MM.1S (cell line): ENCODE data around the gene OSMR.

Source experiments
- EZH2phosphoT487 ChIP-seq: fragments of 300-600 bp; sonication (generic); IDR thresholded peaks from 2 replicates; pipeline ENCODE4 v1.6.1; 2018; ENCODE audit warnings: antibody characterized with exemption, low read length
- TF ChIP-seq, protein P1 (sequence below): fragments of 300-600 bp; sonication (generic); IDR thresholded peaks from 2 replicates; pipeline ENCODE4 v1.5.1; 2016; ENCODE audit warnings: antibody characterized with exemption, low read length, mixed read lengths

DNA sequence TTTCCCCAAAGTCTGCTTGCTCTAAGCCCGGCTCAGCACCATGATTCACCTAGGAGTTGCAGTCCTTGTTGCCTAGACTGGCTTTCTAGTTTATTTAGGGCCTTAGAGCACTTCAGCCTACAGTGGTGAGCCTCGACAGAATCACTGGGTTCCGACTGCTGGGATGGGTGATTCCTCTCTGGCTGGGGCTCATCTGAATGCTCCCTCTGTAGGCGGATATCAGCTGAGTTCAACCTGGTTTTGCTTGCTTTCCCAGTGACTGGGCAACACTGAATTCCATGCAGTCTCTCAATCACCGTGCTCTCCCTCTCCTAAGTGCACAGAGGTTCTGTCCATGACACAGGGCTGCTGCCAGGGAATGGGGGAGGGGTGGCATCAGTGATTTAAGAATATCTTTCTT is 54.1 kb downstream of the OSMR start:
- TF ChIP-seq, protein P1, sequence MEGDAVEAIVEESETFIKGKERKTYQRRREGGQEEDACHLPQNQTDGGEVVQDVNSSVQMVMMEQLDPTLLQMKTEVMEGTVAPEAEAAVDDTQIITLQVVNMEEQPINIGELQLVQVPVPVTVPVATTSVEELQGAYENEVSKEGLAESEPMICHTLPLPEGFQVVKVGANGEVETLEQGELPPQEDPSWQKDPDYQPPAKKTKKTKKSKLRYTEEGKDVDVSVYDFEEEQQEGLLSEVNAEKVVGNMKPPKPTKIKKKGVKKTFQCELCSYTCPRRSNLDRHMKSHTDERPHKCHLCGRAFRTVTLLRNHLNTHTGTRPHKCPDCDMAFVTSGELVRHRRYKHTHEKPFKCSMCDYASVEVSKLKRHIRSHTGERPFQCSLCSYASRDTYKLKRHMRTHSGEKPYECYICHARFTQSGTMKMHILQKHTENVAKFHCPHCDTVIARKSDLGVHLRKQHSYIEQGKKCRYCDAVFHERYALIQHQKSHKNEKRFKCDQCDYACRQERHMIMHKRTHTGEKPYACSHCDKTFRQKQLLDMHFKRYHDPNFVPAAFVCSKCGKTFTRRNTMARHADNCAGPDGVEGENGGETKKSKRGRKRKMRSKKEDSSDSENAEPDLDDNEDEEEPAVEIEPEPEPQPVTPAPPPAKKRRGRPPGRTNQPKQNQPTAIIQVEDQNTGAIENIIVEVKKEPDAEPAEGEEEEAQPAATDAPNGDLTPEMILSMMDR = no peak
- no peak for TF ChIP-seq EZH2phosphoT487
